Measurements from ENCODE around the gene PTH2. TPM values are rescaled to one million over a fixed set of nuclear protein-coding genes. Genes with fewer than 3 reads are reported as not detected.

Gene PTH2
- total and polyA plus RNA-seq, 2 donors (not counting 3 experiments of a cell fraction or from before 2014, with no cell fraction given) = not detected

DNA sequence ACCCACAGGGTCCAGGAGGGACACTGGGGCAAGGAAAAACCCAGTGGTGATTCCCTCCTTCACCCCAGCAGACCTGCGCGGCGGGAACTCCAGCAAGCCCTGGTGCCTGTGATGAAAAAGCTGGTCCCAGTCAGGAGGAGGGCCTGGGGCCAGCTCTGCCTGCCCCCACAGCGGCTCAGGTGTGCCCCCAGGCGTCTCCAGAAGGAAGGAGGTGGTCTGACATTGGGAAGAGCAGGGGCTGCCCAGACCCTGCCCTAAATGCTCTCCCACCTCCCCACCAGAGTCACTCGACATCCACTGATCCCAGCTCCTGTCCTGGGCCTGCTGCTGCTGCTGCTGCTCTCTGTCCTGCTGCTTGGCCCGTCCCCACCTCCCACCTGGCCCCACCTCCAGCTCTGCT lies 6.2 kb downstream of the PTH2 start:
- Histone ChIP-seq H3K9me1 (replicated peaks; ENCODE audit: control insufficient read depth, extremely low read depth, insufficient read depth, low read length) (no peaks in the 10 kb centered on the region), H3K9me3 (replicated peaks; ENCODE audit: control insufficient read depth, insufficient read depth, low read length) (no peaks in the 10 kb centered on the region), H3K36me3 (ENCODE audit: control insufficient read depth in 2 of 2, extremely low read depth in 1 of 2, insufficient read depth in 2 of 2, low read length in 2 of 2) (no peaks in the 10 kb centered on the region), H2AFZ (ENCODE audit: low read depth, low read length) (no peak overlapping the region), H3K27me3 (ENCODE audit: control insufficient read depth in 2 of 2, insufficient read depth in 2 of 2, low read length in 2 of 2) (peaks cover 28 to 40% of the 10 kb centered on the region in 2 experiments), H3K79me2 (ENCODE audit: control insufficient read depth, insufficient read depth, low read length) (no peaks in the 10 kb centered on the region), H3K4me2 (ENCODE audit: insufficient read depth, low read length) (no peak overlapping the region), H3K9ac (replicated peaks; ENCODE audit: extremely low read depth, insufficient read depth, low read length) (no peak overlapping the region), H3K4me1 (ENCODE audit: control insufficient read depth, extremely low read depth, insufficient read depth, low read length) (no peaks in the 10 kb centered on the region), H3K27ac (ENCODE audit: insufficient read depth, low read depth, low read length) (no peak overlapping the region), H4K20me1 (replicated peaks; ENCODE audit: control insufficient read depth, extremely low read depth, insufficient read depth, low read length) (no peaks in the 10 kb centered on the region), H3K4me3 (replicated peaks in 1 of 3; ENCODE audit: insufficient read depth in 1 of 3, low read depth in 1 of 3, low read length in 3 of 3) (no peak overlapping the region)
- TF ChIP-seq JUN (IDR thresholded peaks at IDR 0.05; ENCODE audit: borderline replicate concordance, insufficient read depth, insufficient read length, low read depth) (no peak), POLR2AphosphoS5 (IDR thresholded peaks at IDR 0.05; ENCODE audit: insufficient read depth, low read depth, low read length) (no peak)
- DNase-seq (ENCODE audit: low read depth, low spot score) (no peak), FAIRE-seq (no peak)
- intact Hi-C loops (cut with micrococcal nuclease) = no loop called here
- ChIA-PET POLR2A (no interaction called here), CTCF (interaction anchor here (0.8 to 2.4 kb wide), 4 partner anchors 9 to 25 kb away, joined by 3 to 10 read pairs (median 3); partner anchors contain the start of gene GFY)
- dilution Hi-C loops (cut with MboI; ENCODE audit: extremely low pct_ligation_motif_present, low sequenced_read_pairs) = no loop called here
- no TSS peak for BruUV-seq (replicated peaks)

DNA sequence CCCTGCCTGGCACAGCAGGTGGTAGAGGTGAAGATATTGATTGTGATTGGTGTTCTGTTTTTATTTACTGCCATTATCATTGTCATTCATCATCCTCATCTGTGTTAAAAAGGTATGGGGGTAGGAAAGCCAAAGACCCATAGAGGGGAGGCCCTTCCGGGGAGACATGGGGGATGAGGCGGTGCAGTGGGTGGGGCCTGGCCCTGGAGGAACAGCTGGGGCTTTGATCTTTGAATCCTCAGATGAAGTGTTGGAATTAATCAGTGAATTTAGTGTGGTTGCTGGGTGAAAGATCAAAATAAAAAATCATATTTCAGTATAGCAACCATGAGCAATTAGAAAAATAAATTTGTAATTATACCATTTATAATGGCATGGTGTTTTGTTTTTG lies 7.4 kb downstream of the PTH2 start:
- TF ChIP-seq, protein P1, sequence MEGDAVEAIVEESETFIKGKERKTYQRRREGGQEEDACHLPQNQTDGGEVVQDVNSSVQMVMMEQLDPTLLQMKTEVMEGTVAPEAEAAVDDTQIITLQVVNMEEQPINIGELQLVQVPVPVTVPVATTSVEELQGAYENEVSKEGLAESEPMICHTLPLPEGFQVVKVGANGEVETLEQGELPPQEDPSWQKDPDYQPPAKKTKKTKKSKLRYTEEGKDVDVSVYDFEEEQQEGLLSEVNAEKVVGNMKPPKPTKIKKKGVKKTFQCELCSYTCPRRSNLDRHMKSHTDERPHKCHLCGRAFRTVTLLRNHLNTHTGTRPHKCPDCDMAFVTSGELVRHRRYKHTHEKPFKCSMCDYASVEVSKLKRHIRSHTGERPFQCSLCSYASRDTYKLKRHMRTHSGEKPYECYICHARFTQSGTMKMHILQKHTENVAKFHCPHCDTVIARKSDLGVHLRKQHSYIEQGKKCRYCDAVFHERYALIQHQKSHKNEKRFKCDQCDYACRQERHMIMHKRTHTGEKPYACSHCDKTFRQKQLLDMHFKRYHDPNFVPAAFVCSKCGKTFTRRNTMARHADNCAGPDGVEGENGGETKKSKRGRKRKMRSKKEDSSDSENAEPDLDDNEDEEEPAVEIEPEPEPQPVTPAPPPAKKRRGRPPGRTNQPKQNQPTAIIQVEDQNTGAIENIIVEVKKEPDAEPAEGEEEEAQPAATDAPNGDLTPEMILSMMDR (IDR thresholded peaks at IDR 0.05; ENCODE audit: extremely low read depth in 1 of 2, insufficient read depth in 1 of 2, low read depth in 1 of 2, low read length in 2 of 2) = no peak
- TF ChIP-seq FOS (IDR thresholded peaks at IDR 0.05; ENCODE audit: borderline replicate concordance, insufficient read depth, low read length) (no peak), JUN (IDR thresholded peaks at IDR 0.05; ENCODE audit: borderline replicate concordance, insufficient read depth, insufficient read length, low read depth) (no peak), MYC (IDR thresholded peaks at IDR 0.05; ENCODE audit: low read depth, low read length) (no peak), EZH2 (IDR thresholded peaks at IDR 0.05; ENCODE audit: borderline replicate concordance, low read depth, low read length, severe bottlenecking) (no peak), POLR2A (IDR thresholded peaks at IDR 0.05; ENCODE audit: low read depth, low read length) (no peak), GATA2 (IDR thresholded peaks at IDR 0.05; ENCODE audit: insufficient read depth, insufficient read length, low read depth, low read length) (no peak), POLR2AphosphoS5 (IDR thresholded peaks at IDR 0.05; ENCODE audit: insufficient read depth, low read depth, low read length) (no peak)
- TF ChIP-seq, protein P2, sequence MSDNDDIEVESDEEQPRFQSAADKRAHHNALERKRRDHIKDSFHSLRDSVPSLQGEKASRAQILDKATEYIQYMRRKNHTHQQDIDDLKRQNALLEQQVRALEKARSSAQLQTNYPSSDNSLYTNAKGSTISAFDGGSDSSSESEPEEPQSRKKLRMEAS (IDR thresholded peaks at IDR 0.05; ENCODE audit: insufficient read depth, insufficient read length) = no peak
- Histone ChIP-seq H3K4me3 (replicated peaks in 1 of 3; ENCODE audit: insufficient read depth in 1 of 3, low read depth in 1 of 3, low read length in 3 of 3) (no peak overlapping the region), H3K4me2 (ENCODE audit: insufficient read depth, low read length) (no peak overlapping the region), H3K9me3 (replicated peaks; ENCODE audit: control insufficient read depth, insufficient read depth, low read length) (no peaks in the 10 kb centered on the region), H3K36me3 (ENCODE audit: control insufficient read depth in 2 of 2, extremely low read depth in 1 of 2, insufficient read depth in 2 of 2, low read length in 2 of 2) (no peaks in the 10 kb centered on the region), H3K27ac (ENCODE audit: insufficient read depth, low read depth, low read length) (no peak overlapping the region), H3K79me2 (ENCODE audit: control insufficient read depth, insufficient read depth, low read length) (no peaks in the 10 kb centered on the region), H3K9me1 (replicated peaks; ENCODE audit: control insufficient read depth, extremely low read depth, insufficient read depth, low read length) (no peaks in the 10 kb centered on the region), H2AFZ (ENCODE audit: low read depth, low read length) (no peak overlapping the region), H4K20me1 (replicated peaks; ENCODE audit: control insufficient read depth, extremely low read depth, insufficient read depth, low read length) (no peaks in the 10 kb centered on the region), H3K9ac (replicated peaks; ENCODE audit: extremely low read depth, insufficient read depth, low read length) (no peak overlapping the region), H3K27me3 (ENCODE audit: control insufficient read depth in 2 of 2, insufficient read depth in 2 of 2, low read length in 2 of 2) (peaks cover 18 to 29% of the 10 kb centered on the region in 2 experiments), H3K4me1 (ENCODE audit: control insufficient read depth, extremely low read depth, insufficient read depth, low read length) (no peaks in the 10 kb centered on the region)
- DNase-seq (ENCODE audit: low read depth, low spot score) (no peak), FAIRE-seq (no peak)
- intact Hi-C loops (cut with micrococcal nuclease) = no loop called here
- ChIA-PET POLR2A (no interaction called here), CTCF (interaction anchor here (2.4 kb wide), 1 partner anchor 10 kb away, joined by 10 read pairs; the partner anchor contains the start of gene GFY)
- dilution Hi-C loops (cut with MboI; ENCODE audit: extremely low pct_ligation_motif_present, low sequenced_read_pairs) = no loop called here
- no TSS peak for BruUV-seq (replicated peaks)
